NCI-H82 treated with DMSO at 0.1 percent for 48 hours (cell line): Measurements from ENCODE around the gene UPK3B.
"Not testable (repeated sequence)": the region's sequence is repeated elsewhere in the genome, so short reads cannot be mapped to it uniquely, and the experiment has no call there.

ENCODE experiments used
- DNase-seq: peaks from one replicate; lab custom pipeline; 2025; ENCODE audit not compliant: unreplicated experiment; lab: John Stamatoyannopoulos, UW

UPK3B gene

DNA sequence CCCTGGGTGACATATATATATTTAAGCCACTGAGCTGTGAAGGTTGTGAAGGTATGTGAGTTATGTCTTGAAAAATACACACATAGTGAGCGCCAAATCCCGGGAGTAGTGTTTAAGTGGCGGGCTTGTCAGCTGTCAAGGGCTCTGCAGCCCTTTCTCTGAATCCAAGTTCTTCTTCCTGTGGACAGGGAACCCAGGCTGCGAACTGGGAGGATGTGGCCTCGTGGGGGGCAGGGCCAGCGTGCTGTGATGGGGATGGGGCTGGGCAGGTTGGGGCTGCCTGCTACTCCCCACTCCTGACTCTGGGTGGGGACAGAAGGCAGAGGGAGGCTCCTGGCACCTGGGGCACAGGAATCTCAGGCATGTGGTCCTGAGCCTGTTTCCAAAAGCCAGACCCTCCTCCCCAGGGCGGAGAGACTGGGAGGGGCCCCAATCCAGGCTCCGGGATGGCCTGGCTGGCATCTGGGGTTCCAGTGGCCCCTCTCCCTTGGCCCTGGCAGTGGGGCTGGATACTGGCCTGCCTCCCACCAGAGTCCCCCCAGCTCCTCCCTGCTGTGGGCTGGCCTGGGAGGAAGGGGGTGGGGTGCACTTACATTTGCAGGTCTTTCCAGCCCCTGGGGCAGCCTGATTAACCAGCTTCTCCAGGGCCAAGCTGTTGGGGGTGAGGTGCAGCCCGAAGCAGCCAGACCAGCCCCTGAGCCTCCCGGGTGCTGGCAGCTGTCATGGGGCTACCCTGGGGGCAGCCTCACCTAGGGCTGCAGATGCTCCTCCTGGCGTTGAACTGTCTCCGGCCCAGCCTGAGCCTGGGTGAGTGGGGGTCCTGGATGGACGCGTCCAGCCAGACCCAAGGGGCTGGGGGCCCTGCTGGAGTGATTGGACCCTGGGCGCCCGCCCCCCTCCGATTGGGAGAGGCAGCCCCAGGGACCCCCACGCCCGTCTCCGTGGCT, at the start of gene UPK3B:
Gene UPK3B, plus strand, starts transcription at position 622 of the 947 bp plus-strand sequence. Its CDS starts 101 bp downstream, at position 723.
- no peak for DNase-seq

DNA sequence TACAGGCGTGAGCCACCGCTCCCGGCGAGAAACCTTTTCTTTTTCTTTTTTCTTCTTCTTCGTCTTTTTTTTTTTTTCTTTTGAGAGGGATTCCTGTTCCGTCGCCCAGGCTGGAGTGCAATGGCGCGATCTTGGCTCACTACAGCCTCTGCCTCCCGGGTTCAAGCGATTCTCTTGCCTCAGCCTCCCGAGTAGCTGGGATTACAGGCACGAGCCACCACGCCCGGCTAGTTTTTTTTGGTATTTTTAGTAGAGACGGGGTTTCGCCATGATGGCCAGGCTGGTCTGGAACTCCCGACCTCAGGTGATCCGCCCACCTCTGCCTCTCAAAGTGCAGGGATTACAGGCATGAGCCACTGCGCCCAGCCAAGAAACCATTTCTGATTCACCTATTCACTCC, 49.6 kb upstream of the UPK3B start:
- not testable (repeated sequence) for DNase-seq

GRCh38 chr7:76461464-76462101, 48.8 kb upstream of the UPK3B start, which contains the start of gene DTX2:
Gene DTX2 (plus strand): TSS chr7:76461709. CDS start chr7:76480510, 18,801 bp downstream.
- not testable (repeated sequence) for DNase-seq

- not testable (repeated sequence) for DNase-seq
Measured at GRCh38 chr7:76462271-76462882, 48.0 kb upstream of the UPK3B start.

GRCh38 chr7:76464959-76465358, 45.4 kb upstream of the UPK3B start:
- DNase-seq = not testable (repeated sequence)

- DNase-seq = not testable (repeated sequence)
Measured at GRCh38 chr7:76465950-76466349, 44.4 kb upstream of the UPK3B start.

GRCh38 chr7:76467743-76468404, 42.5 kb upstream of the UPK3B start:
- not testable (repeated sequence) for DNase-seq

DNA sequence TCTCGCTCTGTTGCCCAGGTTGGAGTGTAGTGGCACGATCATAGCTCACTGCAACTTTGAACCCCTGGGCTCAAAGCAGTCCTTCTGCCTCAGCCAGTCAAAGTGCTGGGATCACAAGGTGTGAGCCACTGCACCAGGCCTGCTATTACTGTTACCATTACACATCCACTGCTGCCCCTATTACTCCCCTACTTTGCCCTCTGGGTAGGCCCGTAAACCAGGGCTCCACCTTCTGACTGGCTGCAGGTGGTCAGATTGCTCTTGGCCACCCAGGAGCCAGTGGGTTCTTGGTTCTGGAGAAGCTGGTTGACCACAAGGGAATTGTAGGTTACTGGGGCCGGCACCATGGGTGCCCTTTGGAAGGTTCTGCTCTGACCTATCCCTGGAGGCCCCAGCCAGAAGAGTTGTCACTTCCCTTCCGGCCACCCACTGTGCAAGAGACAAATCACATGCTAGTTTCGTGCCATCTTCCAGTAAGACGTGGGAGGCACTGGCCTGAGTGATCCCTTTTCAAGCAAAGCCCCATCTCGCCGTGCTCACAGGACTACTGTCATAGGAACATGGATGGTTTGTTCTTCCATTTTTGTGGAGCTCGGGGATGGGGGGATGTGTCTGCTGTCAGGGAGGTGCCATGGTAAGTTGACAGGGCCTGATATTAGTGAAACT, 38.7 kb upstream of the UPK3B start:
- not testable (repeated sequence) for DNase-seq

DNA sequence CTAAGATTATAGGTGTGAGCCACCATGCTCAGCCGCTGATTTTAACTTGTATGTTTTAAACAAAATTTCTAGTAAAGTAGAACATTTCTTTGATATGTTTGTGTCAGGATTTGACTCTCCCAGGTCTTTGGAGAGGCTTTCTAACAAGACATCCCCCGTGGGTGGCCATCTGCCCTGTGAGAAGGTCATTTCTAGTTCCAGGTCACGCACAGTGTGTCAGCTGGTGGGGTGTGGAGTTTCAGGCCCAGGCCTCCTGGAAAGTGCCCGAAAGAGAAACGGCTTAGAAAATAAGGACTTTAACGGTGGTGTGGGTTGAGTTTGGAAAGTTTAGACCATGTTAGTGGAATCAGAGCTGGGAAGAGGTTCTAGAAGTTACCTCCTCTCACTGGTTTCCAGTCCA, 37.3 kb upstream of the UPK3B start:
- DNase-seq = not testable (repeated sequence)

DNA sequence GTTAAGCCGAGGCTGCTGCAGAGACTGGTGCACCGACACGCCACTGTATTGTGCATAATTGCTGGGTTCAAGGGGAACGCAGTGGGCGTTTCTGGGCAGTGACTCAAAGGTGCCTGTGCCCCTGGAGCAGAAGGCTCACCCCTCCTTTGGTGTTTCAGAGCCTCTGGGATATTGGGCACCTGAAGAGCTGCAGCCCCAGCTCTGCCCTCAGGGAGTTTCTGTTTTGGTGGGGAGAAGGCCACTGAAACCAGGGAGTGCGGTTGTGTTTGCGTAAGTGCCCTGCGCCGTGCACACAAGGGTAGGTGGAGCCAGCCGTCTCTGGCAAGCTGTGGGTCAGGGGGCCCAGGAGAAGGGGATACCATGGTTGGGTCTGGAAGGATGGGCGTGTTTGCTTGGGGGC, 34.1 kb upstream of the UPK3B start:
- not testable (repeated sequence) for DNase-seq

DNA sequence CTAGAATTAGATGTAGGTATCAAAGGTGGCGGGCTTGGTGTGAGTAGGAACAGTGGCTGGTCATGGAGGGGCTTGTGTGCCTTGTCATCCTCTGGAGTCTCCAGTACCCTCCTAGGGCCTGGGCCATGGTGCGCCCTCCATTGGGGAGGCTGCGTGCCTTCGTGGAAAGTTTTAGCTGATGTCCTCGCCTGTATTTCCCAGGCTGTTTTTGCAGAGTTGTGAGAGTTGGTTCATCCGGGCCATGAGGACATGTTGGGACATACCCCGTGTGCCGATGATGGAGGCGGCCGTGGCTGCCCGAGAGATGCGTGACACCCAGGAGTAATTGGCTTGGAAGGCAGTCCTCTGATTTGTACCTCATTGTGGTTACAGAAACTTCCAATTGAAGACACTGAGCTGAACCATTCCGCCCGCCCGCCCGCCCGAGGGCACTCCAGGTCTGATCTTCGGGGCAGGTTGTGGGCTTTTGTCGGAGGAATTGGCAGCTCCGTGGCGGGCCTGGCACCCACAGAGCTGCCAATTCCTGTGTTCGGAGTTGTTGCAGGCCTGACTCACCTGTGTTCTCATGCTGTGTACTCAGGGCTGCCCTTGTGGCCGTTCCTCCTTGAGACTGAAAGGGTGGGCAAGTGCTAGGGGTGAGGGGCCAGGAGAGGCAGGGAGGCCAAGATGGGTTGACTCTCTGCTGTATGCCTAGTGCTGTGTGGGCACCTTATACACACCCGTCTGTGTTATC, 33.4 kb upstream of the UPK3B start:
- not testable (repeated sequence) for DNase-seq

- DNase-seq = not testable (repeated sequence)
Measured at GRCh38 chr7:76479628-76480027, 30.7 kb upstream of the UPK3B start.

DNA sequence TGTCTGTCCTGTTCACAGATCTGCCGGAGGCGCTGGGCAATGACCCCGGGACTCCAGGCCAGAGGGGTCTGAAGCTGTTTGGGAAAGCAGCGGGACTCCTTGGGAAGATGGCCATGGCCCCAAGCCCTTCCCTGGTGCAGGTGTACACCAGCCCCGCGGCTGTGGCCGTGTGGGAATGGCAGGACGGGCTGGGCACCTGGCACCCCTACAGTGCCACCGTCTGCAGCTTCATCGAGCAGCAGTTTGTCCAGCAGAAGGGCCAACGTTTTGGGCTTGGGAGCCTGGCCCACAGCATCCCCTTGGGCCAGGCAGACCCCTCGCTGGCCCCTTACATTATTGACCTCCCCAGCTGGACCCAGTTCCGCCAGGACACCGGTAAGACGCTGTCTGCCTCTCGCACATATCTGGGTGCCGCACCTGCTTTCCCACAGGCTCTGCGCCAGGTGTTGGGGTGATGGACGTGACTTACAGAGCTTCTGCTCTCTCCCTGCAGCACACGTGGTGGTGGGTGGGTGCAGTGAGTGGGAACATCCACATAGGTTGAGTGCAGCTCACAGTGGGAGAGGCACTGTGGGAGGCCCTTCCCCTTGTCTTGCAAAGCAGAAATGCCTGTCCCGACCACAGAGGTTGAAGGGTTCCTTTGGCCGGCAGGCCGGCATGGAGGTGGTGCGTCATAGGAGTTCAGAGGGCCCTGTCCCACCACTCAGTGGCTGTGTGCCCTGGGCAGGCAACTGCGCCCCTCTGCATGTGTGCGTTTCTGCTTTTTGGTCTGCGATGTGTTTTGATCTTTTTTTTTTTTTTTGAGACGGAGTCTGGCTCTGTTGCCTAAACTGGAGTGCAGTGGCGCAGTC, 29.7 kb upstream of the UPK3B start:
- DNase-seq = not testable (repeated sequence)

- DNase-seq = not testable (repeated sequence)
Measured at GRCh38 chr7:76482660-76483059, 27.7 kb upstream of the UPK3B start.

DNA sequence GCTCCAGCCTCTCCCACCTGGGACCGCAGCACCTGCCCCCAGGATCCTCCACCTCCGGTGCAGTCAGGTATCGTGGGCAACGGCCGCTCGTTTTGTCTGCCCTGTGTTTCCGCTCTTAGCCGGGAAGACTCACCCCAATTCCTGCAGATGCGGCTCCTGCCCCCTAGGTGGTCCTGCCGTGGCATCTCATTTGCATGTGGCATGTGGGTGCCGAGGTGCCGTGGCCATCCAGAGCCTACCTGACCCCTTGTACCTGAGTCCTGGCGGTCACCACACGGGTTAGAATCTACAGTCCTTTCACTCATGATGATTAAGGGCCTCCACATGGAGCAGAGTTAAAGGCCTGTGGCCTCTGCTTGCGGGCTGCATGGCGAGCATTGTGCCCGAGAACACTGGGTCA, 27.3 kb upstream of the UPK3B start:
- DNase-seq = not testable (repeated sequence)

DNA sequence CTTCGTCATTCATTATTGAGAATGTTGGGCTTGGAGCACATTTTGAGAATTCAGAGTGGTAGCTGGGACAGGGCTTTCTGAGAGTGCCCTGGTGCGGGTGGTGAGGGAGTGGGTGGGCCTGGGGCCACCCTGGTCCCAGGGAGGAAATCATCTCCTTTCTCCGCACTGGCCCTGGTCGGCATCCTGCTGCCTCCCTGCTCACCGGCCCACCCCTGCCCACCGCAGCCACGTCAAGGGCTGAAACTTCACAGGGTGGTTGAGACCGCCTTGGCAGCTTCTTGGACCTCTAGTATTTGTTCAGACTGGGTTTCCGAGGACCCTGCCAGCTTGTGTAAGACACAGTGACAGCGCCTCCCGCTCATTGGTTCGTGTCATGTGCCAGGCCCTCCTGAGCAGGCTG, 25.9 kb upstream of the UPK3B start:
- not testable (repeated sequence) for DNase-seq

DNA sequence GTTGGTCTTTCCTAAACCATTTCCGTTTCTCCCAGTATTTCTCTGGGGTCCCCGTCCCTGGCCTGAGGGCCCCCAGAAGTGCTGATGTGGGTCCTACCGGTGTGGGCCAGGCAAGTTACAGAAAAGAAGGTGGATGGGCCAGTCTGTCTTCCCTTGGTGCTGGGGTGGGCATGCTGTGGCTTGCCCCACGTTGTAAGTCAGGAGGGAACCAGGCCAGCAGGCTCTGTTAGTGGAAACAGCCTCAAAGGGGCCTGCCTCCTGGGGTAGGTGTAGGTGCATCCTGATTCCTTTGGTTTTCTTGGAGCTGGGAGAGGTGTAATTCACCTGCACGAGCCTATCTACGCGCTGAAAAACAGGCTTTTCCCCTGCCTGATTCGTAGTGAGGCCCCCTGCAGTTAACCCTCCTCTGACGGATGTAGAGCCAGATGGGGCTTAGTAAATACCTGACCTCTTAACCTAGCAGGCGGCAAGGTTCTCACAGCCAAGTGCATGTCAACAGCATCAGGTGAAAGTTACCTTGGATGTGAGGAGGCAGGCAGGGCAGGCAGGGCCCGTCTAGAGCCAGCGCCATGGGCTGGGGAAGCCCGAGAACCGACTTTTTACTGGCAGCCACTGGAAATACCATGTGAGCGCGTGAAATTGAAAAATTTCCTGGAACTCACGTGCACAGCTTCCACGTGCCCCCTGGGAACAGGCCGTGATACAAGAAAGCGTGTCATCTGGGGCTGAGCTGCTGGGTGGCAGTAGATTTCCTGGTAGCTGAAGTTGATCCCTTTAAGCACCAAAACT, 24.3 kb upstream of the UPK3B start:
- DNase-seq = not testable (repeated sequence)

DNA sequence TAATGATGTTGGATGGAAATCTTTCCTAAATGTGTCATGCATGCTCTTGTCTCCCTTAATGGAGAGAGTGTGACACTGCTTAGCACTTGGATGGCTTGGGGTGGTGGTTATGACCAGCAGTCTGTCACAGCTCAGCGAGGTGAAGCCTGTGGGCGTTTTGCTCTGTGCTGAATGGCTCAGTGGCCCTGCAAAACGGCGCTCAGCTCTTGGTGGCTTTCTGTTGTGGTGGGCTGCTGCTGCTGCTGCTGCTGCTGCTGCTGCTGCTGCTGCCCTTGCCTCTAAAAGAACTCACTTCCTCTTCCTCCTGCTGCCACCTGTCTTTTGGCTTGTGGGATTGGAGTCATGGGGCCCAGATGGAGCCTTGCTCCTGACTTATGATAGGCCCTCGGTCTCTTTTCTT, 23.7 kb upstream of the UPK3B start:
- not testable (repeated sequence) for DNase-seq
